ENCODE results near the gene BLACAT1.

DNA sequence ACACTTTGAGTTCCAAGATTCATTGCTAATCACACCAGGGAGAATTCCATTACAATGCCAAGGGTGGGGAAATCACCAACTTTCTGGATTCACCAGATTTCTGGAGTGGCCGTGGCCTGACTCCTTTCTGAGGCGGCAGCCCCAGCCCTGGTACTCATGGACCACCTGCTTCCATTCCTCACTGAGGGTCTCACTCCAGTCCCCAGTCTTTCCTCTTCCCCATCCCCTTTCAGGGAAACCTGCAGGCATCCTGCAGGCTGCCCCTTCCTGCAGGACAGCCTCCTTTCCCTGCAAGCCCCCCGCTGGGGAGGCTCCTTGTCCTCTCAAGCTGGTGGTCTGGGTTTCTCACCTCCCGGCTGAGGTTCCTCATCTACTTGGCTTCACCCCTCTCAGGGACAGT is 35.9 kb upstream of the BLACAT1 start:
- TF ChIP-seq POLR2A (IDR thresholded peaks at IDR 0.05) (no peak), CTCF (IDR thresholded peaks at IDR 0.05) (no peak)

Data from Peyer's patch (tissue), 4 donors.